ENCODE measurements around the gene WFDC1. TPM values are rescaled to one million over a fixed set of nuclear protein-coding genes. Genes with fewer than 3 reads are reported as not detected.

Gene WFDC1
- polyA plus RNA-seq, 1 experiment = 85.8 TPM

DNA sequence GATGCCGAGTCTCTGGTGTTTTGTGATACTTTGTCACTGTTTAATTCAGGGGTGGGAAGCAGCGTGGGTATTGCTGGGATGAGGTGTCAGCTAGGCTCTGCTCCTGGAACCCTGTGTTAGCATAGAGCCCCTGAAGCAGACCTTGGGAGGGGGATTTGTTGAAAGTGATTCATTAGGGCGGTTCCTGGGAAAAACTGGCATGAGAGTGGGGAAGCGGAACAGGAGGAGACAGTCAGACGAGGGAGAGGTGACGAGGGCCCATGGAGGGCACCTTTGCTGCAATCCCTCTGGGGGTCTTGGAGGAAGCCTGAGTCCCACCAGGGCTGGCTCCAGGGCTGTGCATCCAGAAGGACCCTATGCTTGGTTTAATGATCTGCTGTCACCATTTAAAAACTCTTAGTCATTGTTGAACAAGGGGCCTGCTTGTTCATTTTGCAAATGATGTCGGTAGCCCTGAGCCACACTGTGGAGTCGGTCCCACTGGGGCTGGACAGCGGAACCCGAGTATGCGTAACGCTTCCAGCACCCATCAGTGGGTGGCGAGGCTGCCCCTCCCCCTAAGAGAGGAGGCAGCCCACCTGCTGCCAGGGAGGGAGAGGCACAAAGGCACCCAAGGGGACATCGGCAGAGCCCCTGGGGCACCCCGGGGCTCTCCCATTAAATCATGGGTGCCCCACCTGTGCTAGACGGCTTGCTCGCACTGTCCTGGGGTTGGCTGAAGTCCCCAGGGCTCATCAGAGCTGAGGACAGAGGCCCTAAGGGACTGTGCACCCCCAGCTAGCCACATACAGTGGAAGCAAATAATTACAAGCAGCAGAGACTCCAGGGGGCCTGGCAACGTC is 35.4 kb downstream of the WFDC1 start:
- no peaks in the 10 kb centered on the region; the same call in none of the 2 replicates for H3K36me3 ChIP-seq (ENCODE audit: control insufficient read depth, insufficient read depth, low read length)
- CTCF ChIA-PET = interaction anchor here (1.2 kb wide), 1 partner anchor 9 kb away, joined by 3 read pairs; no protein-coding TSS in a partner anchor
- DNase-seq (ENCODE audit: low read depth) = no peak
- no peak overlapping the region for H3K4me3 ChIP-seq (ENCODE audit: low read depth, low read length)
- 0 out of 2 replicates have a peak, but pooled peaks cover 1% of the 10 kb centered on the region for H3K27me3 ChIP-seq (ENCODE audit: control insufficient read depth, insufficient read depth, low read length)
- POLR2A ChIA-PET = no interaction called here
- TF ChIP-seq, protein P1, sequence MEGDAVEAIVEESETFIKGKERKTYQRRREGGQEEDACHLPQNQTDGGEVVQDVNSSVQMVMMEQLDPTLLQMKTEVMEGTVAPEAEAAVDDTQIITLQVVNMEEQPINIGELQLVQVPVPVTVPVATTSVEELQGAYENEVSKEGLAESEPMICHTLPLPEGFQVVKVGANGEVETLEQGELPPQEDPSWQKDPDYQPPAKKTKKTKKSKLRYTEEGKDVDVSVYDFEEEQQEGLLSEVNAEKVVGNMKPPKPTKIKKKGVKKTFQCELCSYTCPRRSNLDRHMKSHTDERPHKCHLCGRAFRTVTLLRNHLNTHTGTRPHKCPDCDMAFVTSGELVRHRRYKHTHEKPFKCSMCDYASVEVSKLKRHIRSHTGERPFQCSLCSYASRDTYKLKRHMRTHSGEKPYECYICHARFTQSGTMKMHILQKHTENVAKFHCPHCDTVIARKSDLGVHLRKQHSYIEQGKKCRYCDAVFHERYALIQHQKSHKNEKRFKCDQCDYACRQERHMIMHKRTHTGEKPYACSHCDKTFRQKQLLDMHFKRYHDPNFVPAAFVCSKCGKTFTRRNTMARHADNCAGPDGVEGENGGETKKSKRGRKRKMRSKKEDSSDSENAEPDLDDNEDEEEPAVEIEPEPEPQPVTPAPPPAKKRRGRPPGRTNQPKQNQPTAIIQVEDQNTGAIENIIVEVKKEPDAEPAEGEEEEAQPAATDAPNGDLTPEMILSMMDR (IDR thresholded peaks at IDR 0.05; ENCODE audit: insufficient read depth, low read depth, low read length) = no peak

- H3K27me3 ChIP-seq (ENCODE audit: control insufficient read depth, insufficient read depth, low read length) = 0 out of 2 replicates have a peak, but pooled peaks cover 1% of the 10 kb centered on the region
- POLR2A ChIA-PET = no interaction called here
- TF ChIP-seq, protein P1 (IDR thresholded peaks at IDR 0.05; ENCODE audit: insufficient read depth, low read depth, low read length) = no peak
- H3K36me3 ChIP-seq (ENCODE audit: control insufficient read depth, insufficient read depth, low read length) = no peaks in the 10 kb centered on the region; the same call in none of the 2 replicates
- CTCF ChIA-PET = interaction anchor here (1.2 kb wide), 1 partner anchor 9 kb away, joined by 3 read pairs; no protein-coding TSS in a partner anchor
- H3K4me3 ChIP-seq (ENCODE audit: low read depth, low read length) = no peak overlapping the region
- DNase-seq (ENCODE audit: low read depth) = no peak
Measured at GRCh38 chr16:84330685-84331050, 36.0 kb downstream of the WFDC1 start.

DNA sequence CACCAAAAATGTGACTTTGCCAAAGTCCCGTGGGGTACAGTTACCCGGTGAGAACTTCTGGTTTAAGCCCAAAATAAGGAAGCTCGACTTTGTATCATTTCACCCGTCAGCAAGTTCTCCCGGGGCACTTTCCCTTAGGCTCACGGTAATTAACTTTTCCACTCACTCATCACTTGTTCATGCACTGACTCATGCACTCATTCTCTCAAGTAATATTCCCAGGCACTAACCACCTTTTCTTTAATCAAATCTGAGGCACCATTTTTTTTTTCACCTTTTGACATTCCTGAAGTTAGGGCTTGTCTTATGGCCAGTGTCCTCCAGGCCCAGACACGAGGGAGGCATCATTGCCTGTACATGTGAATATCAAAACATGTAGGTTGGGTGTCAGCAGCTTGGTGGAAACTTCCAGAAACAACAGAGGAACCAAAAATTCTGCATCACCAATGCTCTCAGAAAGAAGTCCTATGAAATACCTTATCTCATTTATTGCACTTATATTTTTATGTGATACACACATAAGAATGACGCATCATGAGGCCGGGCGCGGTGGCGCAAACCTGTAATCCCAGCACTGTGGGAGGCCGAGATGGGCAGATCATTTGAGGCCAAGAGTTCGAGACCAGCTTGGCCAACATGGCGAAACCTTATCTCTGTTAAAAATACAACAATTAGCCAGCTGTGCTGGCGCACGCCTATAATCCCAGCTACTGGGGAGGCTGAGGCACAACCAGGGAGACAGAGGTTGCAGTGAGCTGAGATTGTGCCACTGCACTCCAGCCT is 37.5 kb downstream of the WFDC1 start:
- TF ChIP-seq, protein P1 (IDR thresholded peaks at IDR 0.05; ENCODE audit: insufficient read depth, low read depth, low read length) = no peak
- H3K36me3 ChIP-seq (ENCODE audit: control insufficient read depth, insufficient read depth, low read length) = no peaks in the 10 kb centered on the region; the same call in 1 of the 2 replicates
- DNase-seq (ENCODE audit: low read depth) = no peak
- ChIA-PET POLR2A (no interaction called here), CTCF (interaction anchor here (1.0 kb wide), 1 partner anchor 9 kb away, joined by 3 read pairs; no protein-coding TSS in a partner anchor)
- 0 out of 2 replicates have a peak, but pooled peaks cover 1% of the 10 kb centered on the region for H3K27me3 ChIP-seq (ENCODE audit: control insufficient read depth, insufficient read depth, low read length)
- H3K4me3 ChIP-seq (ENCODE audit: low read depth, low read length) = no peak overlapping the region

- Histone ChIP-seq H3K4me3 (ENCODE audit: low read depth, low read length) (no peak overlapping the region), H3K27me3 (ENCODE audit: control insufficient read depth, insufficient read depth, low read length) (0 out of 2 replicates have a peak, but pooled peaks cover 1% of the 10 kb centered on the region), H3K36me3 (ENCODE audit: control insufficient read depth, insufficient read depth, low read length) (no peaks in the 10 kb centered on the region)
- TF ChIP-seq, protein P1 (IDR thresholded peaks at IDR 0.05; ENCODE audit: insufficient read depth, low read depth, low read length) = no peak
- ChIA-PET CTCF (interaction anchor here (1.0 kb wide), 1 partner anchor 8 kb away, joined by 3 read pairs; no protein-coding TSS in a partner anchor), POLR2A (no interaction called here)
- no peak for DNase-seq (ENCODE audit: low read depth)
Measured at GRCh38 chr16:84332975-84333684, 38.5 kb downstream of the WFDC1 start.
